Measurements from ENCODE around the gene GRM2. TPM values are rescaled to one million over a fixed set of nuclear protein-coding genes. Genes with fewer than 3 reads are reported as not detected.

GRM2 gene
- total RNA-seq, 1 donor from 2014 or later, result 0.10 TPM

DNA sequence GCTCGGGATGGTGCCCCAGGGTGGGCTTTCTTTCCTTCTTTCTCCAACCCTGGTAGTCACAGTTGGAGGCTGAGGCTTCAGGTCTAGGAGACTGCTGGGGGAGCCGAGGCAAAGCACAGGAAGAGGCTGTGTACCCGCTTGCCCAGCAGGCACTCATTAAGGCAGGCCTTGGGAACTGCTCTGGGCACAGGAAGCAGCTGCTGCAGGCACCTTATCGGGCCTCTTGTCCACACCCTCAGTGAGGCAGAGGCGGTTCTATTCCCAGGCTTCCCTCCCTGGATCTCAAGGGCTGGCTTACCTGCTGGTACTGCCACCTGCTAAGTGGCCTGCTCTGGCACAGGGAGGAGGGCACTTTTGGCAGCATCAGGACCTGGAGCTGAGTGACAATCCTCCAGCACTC lies 15.8 kb upstream of the GRM2 start:
- Mint-ChIP-seq H3K9me3 (ENCODE audit: low read depth) (no peaks in the 10 kb centered on the region), H3K27me3 (ENCODE audit: low read depth) (no peaks in the 10 kb centered on the region), H3K4me3 (ENCODE audit: unreplicated experiment) (no peak overlapping the region), H3K27ac (ENCODE audit: unreplicated experiment) (no peak overlapping the region), H3K4me1 (ENCODE audit: low read depth) (peaks cover 18% of the 10 kb centered on the region), H3K36me3 (ENCODE audit: low read depth) (peaks cover 14% of the 10 kb centered on the region)
- TF ChIP-seq, protein P1, sequence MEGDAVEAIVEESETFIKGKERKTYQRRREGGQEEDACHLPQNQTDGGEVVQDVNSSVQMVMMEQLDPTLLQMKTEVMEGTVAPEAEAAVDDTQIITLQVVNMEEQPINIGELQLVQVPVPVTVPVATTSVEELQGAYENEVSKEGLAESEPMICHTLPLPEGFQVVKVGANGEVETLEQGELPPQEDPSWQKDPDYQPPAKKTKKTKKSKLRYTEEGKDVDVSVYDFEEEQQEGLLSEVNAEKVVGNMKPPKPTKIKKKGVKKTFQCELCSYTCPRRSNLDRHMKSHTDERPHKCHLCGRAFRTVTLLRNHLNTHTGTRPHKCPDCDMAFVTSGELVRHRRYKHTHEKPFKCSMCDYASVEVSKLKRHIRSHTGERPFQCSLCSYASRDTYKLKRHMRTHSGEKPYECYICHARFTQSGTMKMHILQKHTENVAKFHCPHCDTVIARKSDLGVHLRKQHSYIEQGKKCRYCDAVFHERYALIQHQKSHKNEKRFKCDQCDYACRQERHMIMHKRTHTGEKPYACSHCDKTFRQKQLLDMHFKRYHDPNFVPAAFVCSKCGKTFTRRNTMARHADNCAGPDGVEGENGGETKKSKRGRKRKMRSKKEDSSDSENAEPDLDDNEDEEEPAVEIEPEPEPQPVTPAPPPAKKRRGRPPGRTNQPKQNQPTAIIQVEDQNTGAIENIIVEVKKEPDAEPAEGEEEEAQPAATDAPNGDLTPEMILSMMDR (IDR thresholded peaks at IDR 0.05), result no peak
- DNase-seq (ENCODE audit: low spot score), result no peak

DNA sequence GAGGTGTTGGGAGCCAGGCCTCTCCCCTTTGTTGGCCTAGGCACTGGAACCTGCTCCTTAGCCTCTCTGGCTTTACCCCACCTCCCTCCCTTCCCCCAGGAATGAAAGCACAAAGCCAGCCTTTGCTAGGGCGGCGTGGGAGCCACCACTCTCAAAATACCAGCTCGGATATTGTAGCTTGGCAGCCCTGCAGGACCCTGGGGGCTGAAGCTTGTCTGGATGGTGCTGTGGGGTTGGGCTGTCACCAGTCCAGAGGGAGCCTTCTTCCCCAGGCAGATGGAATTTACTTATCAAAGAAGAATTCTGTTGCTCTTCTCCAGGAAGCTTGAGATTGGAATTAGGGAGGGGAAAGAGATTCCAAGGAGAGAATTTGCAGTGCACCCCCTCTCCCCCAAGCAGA lies 14.9 kb upstream of the GRM2 start:
- Mint-ChIP-seq H3K4me3 (ENCODE audit: unreplicated experiment) (no peak overlapping the region), H3K27ac (ENCODE audit: unreplicated experiment) (no peak overlapping the region), H3K9me3 (ENCODE audit: low read depth) (no peaks in the 10 kb centered on the region), H3K4me1 (ENCODE audit: low read depth) (peaks cover 9% of the 10 kb centered on the region), H3K27me3 (ENCODE audit: low read depth) (no peaks in the 10 kb centered on the region), H3K36me3 (ENCODE audit: low read depth) (peaks cover 10% of the 10 kb centered on the region)
- TF ChIP-seq, protein P1 (IDR thresholded peaks at IDR 0.05), result no peak
- DNase-seq (ENCODE audit: low spot score), result no peak

DNA sequence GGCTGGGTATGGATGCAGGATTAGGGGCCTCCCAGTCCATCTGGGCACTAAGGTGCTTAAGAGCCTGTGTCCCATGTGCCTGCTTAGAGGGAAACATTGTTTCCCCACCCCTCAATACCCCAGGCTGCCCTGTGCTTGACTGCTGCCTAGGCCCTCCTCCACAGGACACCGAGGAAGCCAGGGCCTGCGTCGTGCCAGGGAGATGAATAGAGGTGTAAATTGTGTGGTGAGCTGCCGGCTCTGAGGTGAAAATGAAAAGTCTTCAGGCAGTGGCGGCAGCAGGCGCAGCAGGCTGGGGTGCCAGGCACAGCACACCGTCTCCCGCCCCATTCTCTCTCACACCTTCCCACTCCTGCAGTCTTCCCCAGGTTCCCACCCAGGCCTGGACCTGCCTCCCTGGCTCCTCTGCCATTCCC lies 13.9 kb upstream of the GRM2 start:
- H3K9me3 Mint-ChIP-seq (ENCODE audit: low read depth), result no peaks in the 10 kb centered on the region
- no peaks in the 10 kb centered on the region for H3K4me1 Mint-ChIP-seq (ENCODE audit: low read depth)
- DNase-seq (ENCODE audit: low spot score), result no peak

DNA sequence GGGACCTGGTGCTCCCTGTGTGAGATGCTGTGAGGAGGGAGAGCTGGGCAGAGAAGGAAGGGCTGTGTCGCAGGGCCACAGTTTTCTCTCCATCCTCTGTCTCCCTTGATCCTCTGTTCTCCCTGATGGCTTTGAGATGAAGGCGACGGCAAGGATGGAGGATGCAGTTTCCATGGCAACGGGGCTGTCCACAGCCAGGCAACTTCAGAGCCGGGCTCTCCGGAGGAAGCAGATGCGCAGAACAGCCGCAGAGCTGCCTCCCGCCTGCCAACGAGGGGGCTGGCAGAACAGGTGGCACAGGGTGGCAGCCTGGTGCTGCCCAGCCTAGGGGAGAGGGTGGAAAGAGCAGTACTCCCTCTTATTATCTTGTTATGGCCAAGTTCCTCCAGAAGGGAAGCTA lies 9.9 kb upstream of the GRM2 start:
- no peaks in the 10 kb centered on the region for H3K4me1 Mint-ChIP-seq (ENCODE audit: low read depth)
- no peak overlapping the region for H3K27ac Mint-ChIP-seq (ENCODE audit: unreplicated experiment)
- H3K36me3 Mint-ChIP-seq (ENCODE audit: low read depth), result peaks cover 13% of the 10 kb centered on the region
- TF ChIP-seq, protein P1 (IDR thresholded peaks at IDR 0.05), result no peak
- DNase-seq (ENCODE audit: low spot score), result no peak
- no peak overlapping the region for H3K4me3 Mint-ChIP-seq (ENCODE audit: unreplicated experiment)
- no peaks in the 10 kb centered on the region for H3K27me3 Mint-ChIP-seq (ENCODE audit: low read depth)
- H3K9me3 Mint-ChIP-seq (ENCODE audit: low read depth), result no peaks in the 10 kb centered on the region

More for the DNA sequence above, 13.9 kb upstream of the GRM2 start:
- peaks cover 7% of the 10 kb centered on the region for H3K36me3 Mint-ChIP-seq (ENCODE audit: low read depth)
- TF ChIP-seq, protein P1 (IDR thresholded peaks at IDR 0.05), result no peak
- H3K27ac Mint-ChIP-seq (ENCODE audit: unreplicated experiment), result no peak overlapping the region
- no peak overlapping the region for H3K4me3 Mint-ChIP-seq (ENCODE audit: unreplicated experiment)
- H3K27me3 Mint-ChIP-seq (ENCODE audit: low read depth), result no peaks in the 10 kb centered on the region

DNA sequence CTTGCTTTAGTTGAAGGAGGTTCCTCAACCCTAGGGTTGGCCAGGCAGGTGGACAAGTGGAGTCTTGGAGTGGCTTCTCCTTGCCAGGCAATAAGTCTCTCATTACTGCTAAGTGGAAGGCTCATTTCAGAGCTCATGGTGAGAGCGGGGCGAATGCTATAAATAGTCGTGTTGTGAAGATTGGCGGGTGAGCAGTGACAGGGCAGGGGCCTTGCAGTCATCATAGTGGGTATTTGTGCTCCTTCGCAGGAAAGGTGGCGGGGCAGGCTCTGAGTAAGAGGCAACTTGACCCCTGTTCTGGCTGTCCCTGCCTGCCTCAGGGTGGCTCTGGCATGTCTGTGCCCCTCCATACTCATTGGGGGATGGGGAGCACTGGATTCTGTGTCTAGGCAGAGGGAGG lies 8.7 kb upstream of the GRM2 start:
- Mint-ChIP-seq H3K9me3 (ENCODE audit: low read depth) (no peaks in the 10 kb centered on the region), H3K27ac (ENCODE audit: unreplicated experiment) (no peak overlapping the region), H3K4me1 (ENCODE audit: low read depth) (no peaks in the 10 kb centered on the region), H3K4me3 (ENCODE audit: unreplicated experiment) (no peak overlapping the region), H3K36me3 (ENCODE audit: low read depth) (peaks cover 13% of the 10 kb centered on the region), H3K27me3 (ENCODE audit: low read depth) (no peaks in the 10 kb centered on the region)
- TF ChIP-seq, protein P1 (IDR thresholded peaks at IDR 0.05), result no peak
- no peak for DNase-seq (ENCODE audit: low spot score)
